HG02938 (cell line): ENCODE data around the gene ULK4.
"Not testable (repeated sequence)": the region's sequence is repeated elsewhere in the genome, so short reads cannot be mapped to it uniquely, and the experiment has no call there.

Experiments used
- ATAC-seq: cut with Tn5 transposase; IDR thresholded peaks from one replicate; pipeline ENCODE4 v1.9.1; 2021; ENCODE audit warnings: mild to moderate bottlenecking, moderate library complexity; ENCODE audit not compliant: unreplicated experiment

ULK4 gene

DNA sequence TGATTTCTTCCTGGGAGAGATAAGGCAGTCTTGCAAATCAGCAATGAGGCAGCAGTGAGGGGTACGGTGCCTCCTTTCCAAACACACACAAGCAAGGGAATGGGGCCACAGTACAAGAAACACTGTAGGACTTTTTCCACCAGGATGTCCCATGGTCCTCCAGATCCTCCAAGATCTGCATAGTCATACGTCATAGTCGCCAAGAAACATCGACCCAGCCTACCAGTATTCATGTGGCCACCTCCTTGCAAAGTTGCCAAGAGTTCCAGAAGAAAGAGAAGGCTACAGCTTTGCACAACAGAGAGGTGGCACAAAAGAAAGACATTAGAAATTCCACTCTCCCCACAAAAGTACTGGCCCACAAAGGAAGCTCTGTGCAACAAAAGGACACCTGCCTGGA, 504.7 kb downstream of the ULK4 start:
- no peak for ATAC-seq

- no peak for ATAC-seq
These were observed 505.7 kb downstream of the ULK4 start for GRCh38 chr3:41456162-41456561.

- not testable (repeated sequence) for ATAC-seq
These were observed 508.3 kb downstream of the ULK4 start for GRCh38 chr3:41453618-41454017.

DNA sequence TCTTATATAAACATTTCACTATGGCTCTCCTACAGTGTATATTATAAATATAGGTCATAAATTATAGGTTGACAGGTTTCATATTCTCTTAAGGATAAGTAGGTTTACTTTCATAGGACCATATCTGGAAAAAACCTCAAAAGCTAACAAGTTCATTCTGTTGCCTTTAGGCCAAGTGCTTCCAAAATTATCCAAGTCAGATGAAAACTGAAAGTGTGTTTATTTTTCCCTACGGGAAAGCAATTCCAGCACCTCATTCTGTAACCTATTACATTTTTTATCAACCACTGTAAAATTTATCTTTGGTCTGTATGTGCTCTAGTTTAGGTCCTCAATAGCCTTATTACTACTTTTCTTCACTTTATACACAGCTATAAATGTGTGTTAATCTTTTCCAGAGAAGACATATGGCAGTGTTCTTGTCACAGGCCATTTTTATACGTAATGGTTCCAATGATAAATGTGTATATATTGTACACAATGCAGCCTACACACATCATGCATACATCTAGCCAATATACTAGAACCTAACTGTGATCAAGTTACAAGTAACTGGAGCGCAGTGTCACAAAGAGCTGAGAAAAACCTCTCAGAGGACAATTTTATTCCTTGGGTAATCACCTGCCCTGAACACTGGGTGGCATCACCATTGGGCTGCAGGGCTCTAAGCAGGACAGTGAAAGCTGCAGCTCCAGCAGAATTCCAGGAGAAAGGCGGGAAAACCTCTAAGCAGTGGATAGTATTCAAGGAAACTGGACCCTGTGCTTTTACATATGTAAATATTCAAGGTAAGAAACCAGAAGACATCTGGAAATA, 511.3 kb downstream of the ULK4 start:
- no peak for ATAC-seq

- ATAC-seq, result no peak
These were observed 513.5 kb downstream of the ULK4 start for GRCh38 chr3:41448396-41448795.

GRCh38 chr3:41447701-41448100, 514.2 kb downstream of the ULK4 start:
- no peak for ATAC-seq

DNA sequence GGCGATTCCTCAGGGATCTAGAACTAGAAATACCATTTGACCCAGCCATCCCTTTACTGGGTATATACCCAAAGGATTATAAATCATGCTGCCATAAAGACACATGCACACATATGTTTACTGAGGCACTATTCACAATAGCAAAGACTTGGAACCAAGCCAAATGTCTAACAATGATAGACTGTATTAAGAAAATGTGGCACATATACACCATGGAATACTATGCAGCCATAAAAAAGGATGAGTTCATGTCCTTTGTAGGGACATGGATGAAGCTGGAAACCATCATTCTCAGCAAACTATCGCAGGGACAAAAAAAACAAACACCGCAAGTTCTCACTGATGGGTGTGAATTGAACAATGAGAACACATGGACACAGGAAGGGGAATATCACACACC, 515.6 kb downstream of the ULK4 start:
- ATAC-seq, result not testable (repeated sequence)

- ATAC-seq, result no peak
These were observed 520.3 kb downstream of the ULK4 start for GRCh38 chr3:41441568-41441967.

- ATAC-seq, result no peak
These were observed 520.8 kb downstream of the ULK4 start for GRCh38 chr3:41441139-41441538.

DNA sequence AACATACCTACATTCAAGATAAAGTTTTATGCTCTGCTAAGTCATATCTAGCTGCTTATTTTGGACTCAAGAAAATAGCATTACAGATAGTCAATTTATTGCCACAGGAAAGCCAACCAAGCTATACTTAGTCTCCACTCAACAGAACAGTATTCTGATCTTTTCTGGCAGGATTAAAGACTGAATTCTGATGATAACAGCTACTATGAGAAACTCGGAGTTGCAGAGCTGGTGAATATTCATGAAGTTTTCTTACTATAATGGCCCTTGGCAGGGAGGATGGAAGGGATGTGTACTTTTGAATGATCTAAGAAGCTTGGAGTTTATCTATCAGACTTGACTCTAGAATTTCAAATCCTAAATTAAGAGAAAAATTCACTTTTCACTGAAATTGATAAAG, 524.9 kb downstream of the ULK4 start:
- no peak for ATAC-seq

DNA sequence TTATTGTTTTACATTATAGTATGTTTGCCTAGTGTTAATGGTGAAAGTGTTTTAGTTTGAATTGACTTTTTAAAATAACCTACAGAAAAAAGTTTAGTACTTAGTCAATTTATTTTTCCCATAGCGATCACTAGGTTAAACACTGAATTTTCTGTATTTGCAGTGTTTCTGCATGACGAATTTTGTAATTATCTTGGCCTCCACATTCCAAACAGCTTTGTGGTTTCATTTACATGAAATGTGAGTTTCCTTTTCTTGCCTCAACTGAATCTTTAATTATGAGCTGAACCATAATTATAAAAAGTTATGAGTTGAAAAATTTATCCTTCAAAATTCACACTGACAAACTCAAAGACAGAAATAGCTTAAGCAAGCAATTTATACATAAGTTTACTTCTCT, 527.1 kb downstream of the ULK4 start:
- no peak for ATAC-seq

- ATAC-seq, result no peak
These were observed 530.5 kb downstream of the ULK4 start for GRCh38 chr3:41431386-41431785.

- no peak for ATAC-seq
These were observed 531.0 kb downstream of the ULK4 start for GRCh38 chr3:41430886-41431285.

- ATAC-seq, result no peak
These were observed 531.5 kb downstream of the ULK4 start for GRCh38 chr3:41430391-41430790.

DNA sequence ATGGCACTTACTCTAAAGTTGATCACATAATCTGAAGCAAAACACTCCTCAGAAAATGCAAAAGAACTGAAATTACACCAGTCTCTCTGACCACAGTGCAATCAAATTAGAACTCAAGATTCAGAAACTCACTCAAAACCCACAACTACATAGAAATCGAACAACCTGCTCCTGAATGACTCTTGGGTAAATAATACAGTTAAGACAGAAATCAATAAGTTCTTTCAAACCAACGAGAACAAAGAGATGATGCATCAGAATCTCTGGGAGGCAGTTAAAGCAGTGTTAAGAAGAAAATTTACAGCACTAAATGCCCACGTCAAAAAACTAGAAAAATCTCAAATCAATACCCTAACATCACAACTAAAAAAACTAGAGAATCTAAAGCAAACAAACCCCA, 535.4 kb downstream of the ULK4 start:
- no peak for ATAC-seq

DNA sequence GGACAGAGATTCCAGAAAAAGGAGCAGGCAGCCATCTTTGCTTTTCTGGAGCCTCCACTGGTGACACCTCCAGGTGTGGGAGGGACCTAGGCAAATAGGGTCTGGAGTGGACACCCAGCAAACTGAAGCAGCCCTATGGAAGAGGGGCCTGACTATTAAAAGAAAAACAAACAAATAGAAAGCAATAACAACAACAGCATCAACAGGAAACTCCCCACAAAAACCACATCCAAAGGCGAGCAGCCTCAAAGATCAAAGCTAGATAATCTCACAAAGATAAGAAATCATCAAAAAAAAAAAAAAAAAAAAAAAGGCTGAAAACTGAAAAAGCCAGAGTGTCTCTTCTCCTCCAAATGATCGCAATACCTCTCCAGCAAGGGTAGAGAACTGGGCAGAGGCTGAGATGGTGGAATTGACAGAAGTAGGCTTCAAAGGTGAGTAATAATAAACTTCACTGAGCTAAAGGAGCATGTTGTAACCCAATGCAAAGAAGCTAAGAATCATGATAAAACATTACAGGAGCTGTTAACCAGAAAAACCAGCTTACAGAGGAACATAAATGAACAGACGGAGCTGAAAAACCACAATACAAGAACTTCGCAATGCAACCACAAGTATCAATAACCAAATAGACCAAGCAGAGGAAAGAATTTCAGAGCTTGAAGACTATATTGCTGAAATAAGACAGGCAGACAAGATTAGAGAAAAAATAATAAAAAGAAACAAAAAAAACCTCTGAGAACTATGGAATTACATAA, 537.2 kb downstream of the ULK4 start:
- no peak for ATAC-seq

GRCh38 chr3:41419809-41420208, 542.1 kb downstream of the ULK4 start:
- no peak for ATAC-seq

DNA sequence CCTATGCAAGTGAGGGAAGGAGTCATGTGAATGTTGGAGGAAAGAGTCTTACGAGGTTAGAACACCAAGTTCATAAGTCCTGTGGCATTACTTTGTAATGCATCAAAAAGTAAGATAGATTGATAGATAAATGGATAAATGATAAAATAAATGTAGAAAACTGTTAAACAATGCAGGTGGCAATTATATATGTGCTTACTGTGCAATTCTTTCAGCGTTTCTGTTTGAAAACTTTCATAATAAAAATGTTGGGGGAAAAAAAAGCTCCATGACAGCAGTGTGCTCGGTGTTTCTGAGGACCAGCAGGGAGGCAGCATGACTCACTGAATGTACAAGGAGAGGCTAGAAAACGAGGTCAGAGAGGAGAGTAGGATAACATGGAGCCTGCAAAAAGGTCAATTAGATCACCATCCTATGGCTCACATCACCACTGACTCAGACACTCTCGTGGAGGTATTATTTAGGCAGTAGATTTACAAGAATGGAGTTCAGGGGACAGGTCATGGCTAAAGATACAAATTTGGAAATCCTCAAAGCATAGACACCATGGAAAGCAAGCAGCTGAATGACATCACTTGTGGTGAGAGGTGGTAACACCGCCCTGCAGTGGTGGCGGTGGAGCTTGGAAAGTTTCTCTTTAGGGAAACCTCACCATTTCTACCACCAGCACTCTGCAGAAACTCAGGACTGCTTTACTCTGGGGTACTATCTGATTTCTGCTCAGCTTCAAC, 542.8 kb downstream of the ULK4 start:
- ATAC-seq, result no peak

DNA sequence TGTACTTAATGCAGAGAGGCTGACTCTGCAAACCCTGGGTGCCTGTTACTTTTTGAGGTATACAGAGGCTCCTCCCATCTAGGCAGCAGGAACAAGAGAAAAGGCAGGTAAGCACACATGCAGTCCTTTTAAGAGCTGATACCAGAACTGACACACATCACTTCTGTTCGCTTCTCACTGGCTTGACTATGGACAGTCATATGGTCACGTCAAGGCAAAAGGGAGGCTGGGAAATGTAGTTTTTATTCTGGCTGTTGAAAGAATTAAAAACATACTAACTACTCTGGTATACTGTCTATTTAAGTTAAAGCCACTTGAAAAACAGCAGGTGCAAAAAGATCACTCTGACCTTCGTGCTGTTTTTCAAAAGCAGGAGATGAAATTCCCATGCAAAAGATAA, 544.3 kb downstream of the ULK4 start:
- ATAC-seq, result no peak

- ATAC-seq, result no peak
These were observed 550.8 kb downstream of the ULK4 start for GRCh38 chr3:41411065-41411464.

- ATAC-seq, result no peak
These were observed 556.4 kb downstream of the ULK4 start for GRCh38 chr3:41405466-41405865.

DNA sequence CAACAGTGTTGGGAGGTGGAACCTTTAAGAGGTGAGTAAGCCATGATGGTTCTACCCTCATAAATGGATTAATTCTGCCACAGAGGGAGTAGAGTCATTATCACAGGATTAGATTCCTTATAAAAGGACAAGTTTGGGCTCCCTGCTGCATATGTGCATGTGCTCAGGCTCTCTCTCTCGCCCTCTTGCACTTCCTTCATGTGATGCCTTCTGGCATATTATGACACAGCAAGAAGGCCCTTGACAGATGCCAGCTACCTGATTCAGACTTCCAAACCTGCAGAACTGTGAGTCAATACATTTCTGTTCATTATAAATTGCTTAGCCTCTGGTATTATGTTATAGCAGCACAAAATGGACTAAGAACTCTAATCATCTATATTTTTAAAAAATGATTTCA, 557.3 kb downstream of the ULK4 start:
- no peak for ATAC-seq
